HG03432 (cell line): ENCODE measurements around the gene ZNF23.

Experiments
- ATAC-seq: cut with Tn5 transposase; IDR thresholded peaks from one replicate; pipeline ENCODE4 v1.9.1; 2021; ENCODE audit warnings: mild to moderate bottlenecking, moderate library complexity; ENCODE audit not compliant: unreplicated experiment

ZNF23 gene

DNA sequence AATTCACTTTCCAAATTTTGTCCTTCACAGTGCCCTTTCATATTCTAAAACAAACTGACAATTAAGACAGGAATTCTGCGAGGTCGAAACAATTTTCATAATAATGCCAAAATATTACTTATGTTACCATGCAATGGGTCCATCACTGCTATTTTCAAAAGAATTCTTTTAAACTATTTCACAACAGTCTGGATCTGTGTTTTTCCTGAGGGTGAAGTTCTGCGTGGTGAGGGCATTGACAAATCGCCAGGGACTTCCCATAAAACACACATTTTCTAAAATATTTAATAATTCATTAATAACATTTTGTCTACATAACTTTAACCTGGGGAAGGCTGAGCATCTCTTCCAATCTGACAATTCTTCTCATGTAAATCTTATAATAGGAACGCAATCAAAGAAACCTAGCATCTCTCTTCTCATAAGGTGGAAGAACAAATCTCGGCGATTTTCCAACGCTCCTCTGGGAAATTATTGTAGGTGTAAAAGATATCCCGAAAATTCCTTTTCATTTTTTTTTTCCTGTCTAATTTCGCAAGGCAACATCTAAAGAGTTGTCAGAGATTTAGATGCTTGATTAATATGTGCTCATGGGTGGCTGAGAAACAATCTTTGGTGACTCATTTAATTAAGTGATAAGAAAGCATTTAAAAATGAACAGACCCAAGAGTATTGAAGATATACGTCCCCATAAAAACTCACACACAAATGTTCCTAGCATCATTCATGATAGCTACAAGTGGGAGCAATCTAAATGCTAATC is 62.1 kb downstream of the ZNF23 start:
- ATAC-seq: no peak
